Measurements from ENCODE around the gene ACTA1. TPM values are rescaled to one million over a fixed set of nuclear protein-coding genes. Genes with fewer than 3 reads are reported as not detected.

Gene ACTA1
- total and polyA plus RNA-seq, 2 of the 13 experiments (the other 11 are each of a cell fraction or from before 2014, with no cell fraction given) = 1.4 to 5.2 TPM

DNA sequence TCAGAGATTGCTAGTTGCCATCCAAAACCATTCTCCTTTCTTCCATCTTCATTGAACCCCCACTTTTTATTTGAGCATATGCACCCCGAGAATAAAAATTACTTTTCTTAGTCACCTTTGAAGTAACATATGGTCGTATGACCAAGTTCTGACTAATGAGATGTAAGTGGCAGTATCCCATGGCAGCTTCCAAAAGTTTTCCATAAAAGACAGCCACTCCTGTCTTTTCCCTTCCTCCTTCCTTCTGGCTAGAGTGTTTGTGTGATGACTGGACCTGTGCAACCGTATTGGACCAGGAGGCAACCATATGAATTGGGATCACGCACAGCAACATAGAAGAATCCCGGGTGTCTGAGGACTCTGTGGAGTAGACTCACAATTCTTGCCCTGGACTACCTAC lies 49.9 kb downstream of the ACTA1 start:
- ATAC-seq = no peak
- no peak for TF ChIP-seq ZNF224 (CRISPR knock-in tag; IDR thresholded peaks at IDR 0.05)
- TF ChIP-seq, protein P1, sequence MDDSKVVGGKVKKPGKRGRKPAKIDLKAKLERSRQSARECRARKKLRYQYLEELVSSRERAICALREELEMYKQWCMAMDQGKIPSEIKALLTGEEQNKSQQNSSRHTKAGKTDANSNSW (CRISPR knock-in tag; IDR thresholded peaks at IDR 0.05; ENCODE audit: borderline replicate concordance) = no peak
- TF ChIP-seq ZC3H13 (CRISPR knock-in tag; IDR thresholded peaks at IDR 0.05) = no peak
- TF ChIP-seq, protein P2, sequence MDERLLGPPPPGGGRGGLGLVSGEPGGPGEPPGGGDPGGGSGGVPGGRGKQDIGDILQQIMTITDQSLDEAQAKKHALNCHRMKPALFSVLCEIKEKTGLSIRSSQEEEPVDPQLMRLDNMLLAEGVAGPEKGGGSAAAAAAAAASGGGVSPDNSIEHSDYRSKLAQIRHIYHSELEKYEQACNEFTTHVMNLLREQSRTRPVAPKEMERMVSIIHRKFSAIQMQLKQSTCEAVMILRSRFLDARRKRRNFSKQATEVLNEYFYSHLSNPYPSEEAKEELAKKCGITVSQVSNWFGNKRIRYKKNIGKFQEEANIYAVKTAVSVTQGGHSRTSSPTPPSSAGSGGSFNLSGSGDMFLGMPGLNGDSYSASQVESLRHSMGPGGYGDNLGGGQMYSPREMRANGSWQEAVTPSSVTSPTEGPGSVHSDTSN (CRISPR knock-in tag; IDR thresholded peaks at IDR 0.05) = no peak
- no peak for TF ChIP-seq CEBPG (CRISPR knock-in tag; IDR thresholded peaks at IDR 0.05)
- TF ChIP-seq, protein P3, sequence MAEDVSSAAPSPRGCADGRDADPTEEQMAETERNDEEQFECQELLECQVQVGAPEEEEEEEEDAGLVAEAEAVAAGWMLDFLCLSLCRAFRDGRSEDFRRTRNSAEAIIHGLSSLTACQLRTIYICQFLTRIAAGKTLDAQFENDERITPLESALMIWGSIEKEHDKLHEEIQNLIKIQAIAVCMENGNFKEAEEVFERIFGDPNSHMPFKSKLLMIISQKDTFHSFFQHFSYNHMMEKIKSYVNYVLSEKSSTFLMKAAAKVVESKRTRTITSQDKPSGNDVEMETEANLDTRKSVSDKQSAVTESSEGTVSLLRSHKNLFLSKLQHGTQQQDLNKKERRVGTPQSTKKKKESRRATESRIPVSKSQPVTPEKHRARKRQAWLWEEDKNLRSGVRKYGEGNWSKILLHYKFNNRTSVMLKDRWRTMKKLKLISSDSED (CRISPR knock-in tag; IDR thresholded peaks at IDR 0.05) = no peak
- TF ChIP-seq E2F1 (CRISPR knock-in tag; IDR thresholded peaks at IDR 0.05) = no peak
- TF ChIP-seq GPN1 (CRISPR knock-in tag; IDR thresholded peaks at IDR 0.05; ENCODE audit: borderline replicate concordance) = no peak
- TF ChIP-seq ZNF496 (CRISPR knock-in tag; IDR thresholded peaks at IDR 0.05; ENCODE audit: insufficient replicate concordance) = no peak
- no peak for TF ChIP-seq GABPB1 (CRISPR knock-in tag; IDR thresholded peaks at IDR 0.05)
- TF ChIP-seq KDM3A (CRISPR knock-in tag; IDR thresholded peaks at IDR 0.05; ENCODE audit: low read depth) = no peak
- intact Hi-C loops (cut with micrococcal nuclease; ENCODE audit: unreplicated experiment) = no loop called here

More for the DNA sequence above, 49.9 kb downstream of the ACTA1 start:
- Histone ChIP-seq H3K9me3 (ENCODE audit: low read length) (no peaks in the 10 kb centered on the region), H3K36me3 (replicated peaks in 1 of 2; ENCODE audit: control insufficient read depth in 1 of 2, insufficient read depth in 2 of 2, low read length in 2 of 2) (no peaks in the 10 kb centered on the region), H3K4me2 (ENCODE audit: low read depth, low read length) (no peak overlapping the region), H3K27me3 (ENCODE audit: control insufficient read depth in 1 of 2, insufficient read depth in 2 of 2, low read length in 2 of 2) (peaks cover 2 to 21% of the 10 kb centered on the region in 2 experiments; a peak in 3 of 5 replicates), H3K4me1 (ENCODE audit: insufficient read depth, low read length) (no peaks in the 10 kb centered on the region), H3K4me3 (replicated peaks in 1 of 3; ENCODE audit: insufficient read depth in 1 of 3, low read depth in 2 of 3, low read length in 3 of 3) (no peak overlapping the region), H3K9ac (ENCODE audit: insufficient read depth, low read depth, low read length) (no peak overlapping the region), H3K79me2 (ENCODE audit: insufficient read depth, low read length) (no peaks in the 10 kb centered on the region), H2AFZ (ENCODE audit: low read length) (no peak overlapping the region), H3K27ac (ENCODE audit: extremely low read length, insufficient read depth, low read length) (no peak overlapping the region), H4K20me1 (ENCODE audit: insufficient read depth, low read length) (no peaks in the 10 kb centered on the region)
- POLR2A ChIA-PET = no interaction called here
- no peak for FAIRE-seq
- 16% methylated on average over 5 of the region's 5 CpGs for WGBS (ENCODE audit: low lambda C conversion rate)
- CTCF ChIA-PET (ENCODE audit: low intra/inter-chr PET ratio, low total read pairs) = no interaction called here
- BruUV-seq (replicated peaks) = no TSS peak
- DNase-seq (ENCODE audit: low spot score) = no peak
- in situ Hi-C loops (cut with HindIII; ENCODE audit: extremely low pct_ligation_motif_present, low pct_unique_long_range_greater_than_20kb) = no loop called here
